Upper lobe of left lung (tissue), 6 donors: ENCODE measurements around the gene MYDGF. TPM values are rescaled to one million over a fixed set of nuclear protein-coding genes. Genes with fewer than 3 reads are reported as not detected.
A peak's percentile ranks its signal among the peaks of the same experiment; 100 is the strongest.

Experiments
- ATAC-seq, 2 donors: fragments of 200-7000 bp; cut with Tn5 transposase; one replicate each; pipeline ENCODE4 v1.9.1; 2022; ENCODE audit warnings: mild to moderate bottlenecking in 2 of 2, moderate library complexity in 2 of 2; ENCODE audit not compliant: low FRiP score in 2 of 2
- DNase-seq, 2 donors: peaks; one replicate each; pipeline ENCODE4 v3.0.0-alpha.2; 2019 to 2020
- H3K27ac ChIP-seq, 4 donors: fragments of 200-600 bp; sonication (generic); one replicate each; pipeline ENCODE4 v1.5.1; 2016 to 2019
- H3K27me3 ChIP-seq, 4 donors: fragments of 200-600 bp; sonication (generic); one replicate each; pipeline ENCODE4 v1.5.1; 2017 to 2019
- H3K36me3 ChIP-seq, 4 donors: fragments of 200-600 bp; sonication (generic); one replicate each; pipeline ENCODE4 v1.5.1; 2016 to 2019
- H3K4me1 ChIP-seq, 4 donors: fragments of 200-600 bp; sonication (generic); one replicate each; pipeline ENCODE4 v1.5.1; 2018 to 2019
- H3K4me3 ChIP-seq, 4 donors: fragments of 200-600 bp; sonication (generic); one replicate each; pipeline ENCODE4 v1.5.1; 2017 to 2019; ENCODE audit warnings: mild to moderate bottlenecking in 2 of 4, moderate library complexity in 1 of 4
- H3K9me3 ChIP-seq, 4 donors: fragments of 200-600 bp; sonication (generic); one replicate each; pipeline ENCODE4 v1.5.1; 2018 to 2019
- EP300 ChIP-seq, 4 donors: sonication (generic); formaldehyde crosslinking; IDR thresholded peaks; one replicate each; pipeline ENCODE4 v1.5.1; 2017; ENCODE audit warnings: antibody characterized with exemption in 4 of 4, control low read depth in 2 of 4
- POLR2A ChIP-seq, 4 donors: fragments of 450-650 bp; IDR thresholded peaks; one replicate each; pipeline ENCODE4 v1.5.1; 2016 to 2017; ENCODE audit warnings: antibody characterized with exemption in 4 of 4, mild to moderate bottlenecking in 2 of 4
- POLR2AphosphoS5 ChIP-seq, 2 donors: sonication (generic); formaldehyde crosslinking; IDR thresholded peaks; one replicate each; pipeline ENCODE4 v1.5.1; 2017; ENCODE audit warnings: antibody characterized with exemption in 2 of 2
- WGBS, 2 donors: methylation state at CpG; one replicate each; pipeline ENCODE4 v1.1.5; 2017 to 2018; 5-methylcytosine and 5-hydroxymethylcytosine counted together
- total RNA-seq, 6 donors: library from RNA; depleted of rRNA in 4 of 6; stranded (reverse); fragments of >200 nt in 4 of 6; gene quantifications; one replicate each; pipeline versions ENCODE4 v1.1.0 to v1.2.1, GENCODE V29; 2016 to 2021
- TF ChIP-seq, protein P1 (sequence below), 6 experiments: fragments of 450-650 bp in 4 of 6; fragments of 200-600 bp in 2 of 6; sonication (generic) in 2 of 6; IDR thresholded peaks; one replicate each; pipeline ENCODE4 v1.5.1; 2016 to 2019; ENCODE audit warnings: antibody characterized with exemption in 6 of 6
- donor health status: DM: no; HTN: no; CAD: no; lungs with moderate emphysema.
- donor health status: DM: no; HTN: yes; CAD: no; lungs with severe emphysema.

The MYDGF gene
- total RNA-seq, 6 donors from 2014 or later, result 6.3 to 121 (median 67.1) TPM

DNA sequence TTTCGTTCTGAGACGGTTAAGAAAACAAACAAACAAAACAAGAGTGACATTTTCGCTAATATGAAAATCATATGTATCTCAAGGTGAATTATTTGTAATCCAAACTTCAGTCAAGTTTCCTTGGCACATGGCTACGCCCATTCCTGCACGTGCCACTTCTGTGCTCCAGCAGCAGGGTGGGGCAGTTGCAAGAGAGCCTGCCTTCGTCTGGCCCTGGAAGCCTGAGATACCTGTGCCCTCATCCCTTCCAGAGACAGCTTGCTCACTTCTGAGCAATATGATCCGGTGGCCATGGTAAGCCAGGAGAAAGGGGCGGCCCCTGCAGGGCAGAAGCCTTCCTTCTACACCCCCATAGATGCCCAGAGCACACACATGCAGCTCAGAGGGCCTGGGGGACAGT lies 31.4 kb upstream of the MYDGF start:
- H3K36me3 ChIP-seq, result peaks cover 36 to 95% (median 79%) of the 10 kb centered on the region in 4 donors
- no peaks in the 10 kb centered on the region for H3K9me3 ChIP-seq
- peaks cover 4 to 40% (median 8%) of the 10 kb centered on the region in 4 donors for H3K4me1 ChIP-seq
- H3K27ac ChIP-seq, result peak overlapping the region in 2 of 4 donors; percentile 24 to 48
- DNase-seq (peak in 1 of 2 donors; percentile 61), ATAC-seq (no peak)
- 80 to 81% methylated on average over 7 to 8 of the region's 8 CpGs for WGBS, 2 donors
- TF ChIP-seq EP300 (IDR thresholded peaks at IDR 0.05), result no peak
- no peak overlapping the region for H3K4me3 ChIP-seq
- no peaks in the 10 kb centered on the region for H3K27me3 ChIP-seq

DNA sequence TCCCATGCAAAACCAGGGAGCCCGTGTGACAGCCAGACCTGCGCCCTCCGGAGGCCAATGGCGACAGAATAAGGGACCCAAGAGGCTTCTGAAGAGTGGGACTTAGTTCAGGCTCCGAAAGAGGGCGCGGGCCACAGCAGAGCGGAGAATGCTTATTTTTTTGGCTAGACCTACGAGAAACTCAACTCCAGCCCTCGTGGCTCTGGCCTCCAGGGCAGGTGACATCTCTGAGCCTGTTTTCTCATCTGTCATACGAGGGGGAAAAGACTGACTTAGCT lies 30.5 kb upstream of the MYDGF start:
- no peak overlapping the region for H3K4me3 ChIP-seq
- TF ChIP-seq EP300 (IDR thresholded peaks at IDR 0.05) (no peak), POLR2A (IDR thresholded peaks at IDR 0.05) (no peak), POLR2AphosphoS5 (IDR thresholded peaks at IDR 0.05) (no peak)
- TF ChIP-seq, protein P1, sequence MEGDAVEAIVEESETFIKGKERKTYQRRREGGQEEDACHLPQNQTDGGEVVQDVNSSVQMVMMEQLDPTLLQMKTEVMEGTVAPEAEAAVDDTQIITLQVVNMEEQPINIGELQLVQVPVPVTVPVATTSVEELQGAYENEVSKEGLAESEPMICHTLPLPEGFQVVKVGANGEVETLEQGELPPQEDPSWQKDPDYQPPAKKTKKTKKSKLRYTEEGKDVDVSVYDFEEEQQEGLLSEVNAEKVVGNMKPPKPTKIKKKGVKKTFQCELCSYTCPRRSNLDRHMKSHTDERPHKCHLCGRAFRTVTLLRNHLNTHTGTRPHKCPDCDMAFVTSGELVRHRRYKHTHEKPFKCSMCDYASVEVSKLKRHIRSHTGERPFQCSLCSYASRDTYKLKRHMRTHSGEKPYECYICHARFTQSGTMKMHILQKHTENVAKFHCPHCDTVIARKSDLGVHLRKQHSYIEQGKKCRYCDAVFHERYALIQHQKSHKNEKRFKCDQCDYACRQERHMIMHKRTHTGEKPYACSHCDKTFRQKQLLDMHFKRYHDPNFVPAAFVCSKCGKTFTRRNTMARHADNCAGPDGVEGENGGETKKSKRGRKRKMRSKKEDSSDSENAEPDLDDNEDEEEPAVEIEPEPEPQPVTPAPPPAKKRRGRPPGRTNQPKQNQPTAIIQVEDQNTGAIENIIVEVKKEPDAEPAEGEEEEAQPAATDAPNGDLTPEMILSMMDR (IDR thresholded peaks at IDR 0.05), result no peak
- no peak overlapping the region for H3K27ac ChIP-seq
- WGBS, 2 donors, result 93% methylated on average over 11 of the region's 11 CpGs
- peaks cover 40 to 98% (median 85%) of the 10 kb centered on the region in 4 donors for H3K36me3 ChIP-seq
- H3K9me3 ChIP-seq, result no peaks in the 10 kb centered on the region
- no peak for DNase-seq
- ATAC-seq, result no peak
- peaks cover 0 to 31% (median 6%) of the 10 kb centered on the region in 4 donors for H3K4me1 ChIP-seq
- H3K27me3 ChIP-seq, result no peaks in the 10 kb centered on the region

DNA sequence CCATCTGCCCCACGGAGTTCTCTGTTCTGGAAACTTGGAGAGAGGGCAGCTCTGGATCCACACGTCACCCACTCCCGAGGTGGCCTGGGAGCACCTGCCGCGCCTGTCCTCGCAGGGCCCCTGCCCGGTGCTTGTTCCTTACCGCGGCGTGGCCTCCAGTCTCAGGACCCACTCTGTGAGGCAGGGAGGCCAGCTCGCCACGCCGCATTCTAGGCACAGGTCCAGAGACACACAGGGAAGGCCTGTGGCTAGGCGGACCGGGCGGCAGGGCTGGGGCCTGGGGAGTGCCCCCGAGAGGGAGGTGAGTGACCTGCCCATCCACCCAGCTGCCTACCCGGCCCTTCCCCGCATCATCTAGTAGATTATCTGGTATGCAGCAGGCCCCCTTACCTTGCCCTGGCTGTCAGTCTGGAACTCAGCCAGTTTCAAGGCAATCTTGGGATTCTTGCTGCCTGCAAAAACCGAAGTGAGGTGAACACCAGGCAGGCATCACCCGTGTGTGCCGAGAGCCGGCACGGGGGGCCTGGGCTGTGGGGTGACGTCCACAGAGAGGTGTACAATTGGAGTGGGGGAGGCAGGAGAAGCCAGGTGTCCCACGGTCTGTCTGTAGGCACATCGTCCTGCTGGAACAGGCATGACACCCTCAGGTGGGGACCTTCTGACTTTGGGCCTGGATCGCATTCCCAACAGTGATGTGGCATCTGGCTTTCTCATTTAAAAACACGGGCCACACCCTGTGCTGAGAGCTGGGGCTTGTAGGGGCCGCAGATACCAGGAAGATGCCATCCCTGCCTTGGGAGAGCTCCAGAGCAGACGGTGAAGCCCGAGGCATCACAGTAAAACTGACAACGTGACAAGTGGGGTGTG lies 29.9 kb upstream of the MYDGF start:
- no peak overlapping the region for H3K27ac ChIP-seq
- TF ChIP-seq POLR2A (IDR thresholded peaks at IDR 0.05), result no peak
- TF ChIP-seq EP300 (IDR thresholded peaks at IDR 0.05), result no peak
- no peak for TF ChIP-seq POLR2AphosphoS5 (IDR thresholded peaks at IDR 0.05)
- TF ChIP-seq, protein P1 (IDR thresholded peaks at IDR 0.05), result no peak
- no peaks in the 10 kb centered on the region for H3K27me3 ChIP-seq
- no peaks in the 10 kb centered on the region for H3K9me3 ChIP-seq
- peaks cover 43 to 98% (median 87%) of the 10 kb centered on the region in 4 donors for H3K36me3 ChIP-seq
- peaks cover 0 to 26% (median 5%) of the 10 kb centered on the region in 4 donors for H3K4me1 ChIP-seq
- WGBS, 2 donors, result 91 to 95% methylated on average over 4 to 33 of the region's 33 CpGs
- ATAC-seq, result no peak
- peak in 1 of 2 donors; percentile 82 for DNase-seq
- H3K4me3 ChIP-seq, result no peak overlapping the region

DNA sequence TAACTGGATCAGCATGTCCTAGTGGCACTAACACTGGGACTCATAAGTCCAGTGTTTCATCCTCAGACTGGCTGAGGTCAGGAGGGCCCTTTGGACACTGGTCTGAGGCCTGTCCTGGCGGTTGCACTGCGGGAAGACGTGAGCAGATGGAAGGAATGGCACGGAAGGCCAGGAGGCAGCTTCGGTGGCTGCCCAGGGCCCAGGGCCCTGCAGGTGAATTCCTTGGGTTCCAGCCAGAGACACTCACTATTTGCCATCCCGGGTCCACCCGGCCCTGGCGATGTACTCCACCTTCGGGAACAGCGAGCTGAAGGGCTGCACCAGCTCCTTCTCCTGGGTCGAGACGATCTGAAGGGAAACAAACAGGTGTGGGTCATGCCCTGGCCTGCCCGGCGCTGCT lies 27.2 kb upstream of the MYDGF start:
- Histone ChIP-seq H3K27ac (peak overlapping the region in 1 of 4 donors; percentile 25), H3K4me3 (no peak overlapping the region), H3K27me3 (no peaks in the 10 kb centered on the region), H3K4me1 (peaks cover 0 to 20% (median 0%) of the 10 kb centered on the region in 4 donors), H3K9me3 (no peaks in the 10 kb centered on the region), H3K36me3 (peaks cover 55 to 98% (median 93%) of the 10 kb centered on the region in 4 donors)
- DNase-seq (no peak), ATAC-seq (no peak)
- WGBS, 2 donors, result 97 to 98% methylated on average over 7 to 14 of the region's 14 CpGs
- TF ChIP-seq POLR2A (IDR thresholded peaks at IDR 0.05), result no peak
- TF ChIP-seq EP300 (IDR thresholded peaks at IDR 0.05), result no peak
- TF ChIP-seq POLR2AphosphoS5 (IDR thresholded peaks at IDR 0.05), result no peak
- TF ChIP-seq, protein P1 (IDR thresholded peaks at IDR 0.05), result no peak

DNA sequence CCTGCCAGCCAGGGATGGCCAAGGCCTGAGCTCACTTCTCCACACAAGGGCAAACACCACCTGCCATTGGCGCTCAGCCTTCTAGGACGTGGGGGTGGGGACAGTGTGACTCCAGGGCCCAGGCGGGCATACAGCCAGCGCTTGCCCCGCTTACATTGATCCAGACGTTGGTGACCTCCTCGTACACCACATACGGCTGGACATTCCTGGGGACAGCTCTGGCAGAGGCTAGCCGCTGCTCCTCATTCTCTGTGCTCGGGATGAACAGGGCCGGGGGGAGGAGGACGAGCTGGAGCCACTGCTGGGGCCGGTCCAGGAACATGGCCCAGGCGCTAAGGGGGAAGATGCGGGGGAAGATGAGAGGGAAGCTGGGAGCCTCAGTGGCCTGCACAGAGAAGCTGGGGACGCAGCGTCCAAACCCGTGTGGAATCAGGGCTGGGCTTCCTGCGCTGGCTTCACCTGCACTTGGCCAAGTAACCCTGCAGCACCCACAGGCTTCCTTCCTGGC lies 25.1 kb upstream of the MYDGF start:
- Histone ChIP-seq H3K27ac (peak overlapping the region in 1 of 4 donors; percentile 71), H3K4me3 (no peak overlapping the region), H3K9me3 (no peaks in the 10 kb centered on the region), H3K4me1 (peaks cover 0 to 8% (median 0%) of the 10 kb centered on the region in 4 donors), H3K27me3 (no peaks in the 10 kb centered on the region), H3K36me3 (peaks cover 44 to 94% (median 84%) of the 10 kb centered on the region in 4 donors)
- DNase-seq (no peak), ATAC-seq (no peak)
- 79 to 85% methylated on average over 13 to 19 of the region's 19 CpGs for WGBS, 2 donors
- TF ChIP-seq POLR2A (IDR thresholded peaks at IDR 0.05) (no peak), EP300 (IDR thresholded peaks at IDR 0.05) (no peak), POLR2AphosphoS5 (IDR thresholded peaks at IDR 0.05) (no peak)
- TF ChIP-seq, protein P1 (IDR thresholded peaks at IDR 0.05), result no peak
